ENCODE data around the gene GCLM. TPM values are rescaled to one million over a fixed set of nuclear protein-coding genes. Genes with fewer than 3 reads are reported as not detected.
A peak's percentile ranks its signal among the peaks of the same experiment; 100 is the strongest.
"Not testable (repeated sequence)": the region's sequence is repeated elsewhere in the genome, so short reads cannot be mapped to it uniquely, and the experiment has no call there.

Gene GCLM
- total RNA-seq, 1 donor from 2014 or later = 7.4 TPM

DNA sequence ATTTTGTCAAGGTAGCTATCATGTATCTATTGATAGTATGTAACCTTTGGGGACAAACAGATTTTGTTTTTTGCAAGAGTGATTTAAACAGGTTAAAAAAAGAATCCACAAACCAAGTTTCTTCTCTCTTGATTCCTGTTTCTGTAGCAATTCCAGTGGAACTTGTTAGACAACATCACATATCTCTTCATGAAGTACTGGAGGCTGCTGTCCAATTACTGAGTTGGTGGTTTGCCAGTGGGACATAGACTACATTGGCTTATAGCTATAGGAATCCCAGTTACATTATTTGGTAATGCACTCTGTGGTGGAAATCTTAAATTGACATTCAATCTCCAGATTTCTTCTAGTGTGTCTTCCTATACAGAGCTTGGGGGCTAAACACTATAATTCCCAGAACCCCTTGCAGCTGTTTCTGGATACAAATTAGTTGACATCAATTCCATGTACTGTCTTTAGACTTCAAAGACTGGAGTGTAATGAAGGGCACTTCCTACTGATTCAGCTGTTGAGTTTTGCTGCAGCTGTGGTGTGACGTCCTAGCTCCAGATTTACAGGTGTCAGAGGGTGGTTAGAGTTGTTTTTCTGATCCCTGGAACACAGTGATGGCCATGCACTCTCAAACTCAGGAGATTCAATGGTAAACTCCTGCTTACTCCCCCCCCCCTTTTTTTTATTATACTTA is 29.4 kb upstream of the GCLM start:
- TF ChIP-seq, protein P1, sequence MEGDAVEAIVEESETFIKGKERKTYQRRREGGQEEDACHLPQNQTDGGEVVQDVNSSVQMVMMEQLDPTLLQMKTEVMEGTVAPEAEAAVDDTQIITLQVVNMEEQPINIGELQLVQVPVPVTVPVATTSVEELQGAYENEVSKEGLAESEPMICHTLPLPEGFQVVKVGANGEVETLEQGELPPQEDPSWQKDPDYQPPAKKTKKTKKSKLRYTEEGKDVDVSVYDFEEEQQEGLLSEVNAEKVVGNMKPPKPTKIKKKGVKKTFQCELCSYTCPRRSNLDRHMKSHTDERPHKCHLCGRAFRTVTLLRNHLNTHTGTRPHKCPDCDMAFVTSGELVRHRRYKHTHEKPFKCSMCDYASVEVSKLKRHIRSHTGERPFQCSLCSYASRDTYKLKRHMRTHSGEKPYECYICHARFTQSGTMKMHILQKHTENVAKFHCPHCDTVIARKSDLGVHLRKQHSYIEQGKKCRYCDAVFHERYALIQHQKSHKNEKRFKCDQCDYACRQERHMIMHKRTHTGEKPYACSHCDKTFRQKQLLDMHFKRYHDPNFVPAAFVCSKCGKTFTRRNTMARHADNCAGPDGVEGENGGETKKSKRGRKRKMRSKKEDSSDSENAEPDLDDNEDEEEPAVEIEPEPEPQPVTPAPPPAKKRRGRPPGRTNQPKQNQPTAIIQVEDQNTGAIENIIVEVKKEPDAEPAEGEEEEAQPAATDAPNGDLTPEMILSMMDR (IDR thresholded peaks at IDR 0.05; ENCODE audit: insufficient read depth, low read length, severe bottlenecking) = no peak
- H3K4me3 ChIP-seq (ENCODE audit: low read depth, low read length) = no peak overlapping the region
- no peaks in the 10 kb centered on the region for H3K27me3 ChIP-seq (ENCODE audit: control insufficient read depth, insufficient read depth, low read length)
- H3K36me3 ChIP-seq (ENCODE audit: control insufficient read depth, insufficient read depth, low read length) = no peaks in the 10 kb centered on the region
- FAIRE-seq = no peak
- peak; percentile 45 for DNase-seq (ENCODE audit: low read depth)

DNA sequence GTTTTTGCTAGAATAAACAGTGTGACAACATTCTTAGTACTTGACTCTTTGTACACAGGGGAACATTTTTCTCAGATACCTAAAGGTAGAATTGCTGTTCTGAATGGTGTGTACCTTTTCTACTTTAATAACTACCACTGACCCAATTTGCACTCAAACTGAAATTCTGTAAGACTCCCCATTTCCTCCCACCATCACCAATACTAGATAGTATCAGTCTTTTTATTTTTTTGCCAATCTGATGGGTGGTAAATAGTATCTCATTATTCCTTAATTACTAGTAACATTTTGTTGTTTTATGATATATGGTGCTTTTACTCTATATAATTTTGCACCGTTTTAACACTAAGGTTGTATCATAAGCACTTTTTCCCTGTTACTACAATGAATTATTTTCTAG is 28.8 kb upstream of the GCLM start:
- FAIRE-seq = no peak
- Histone ChIP-seq H3K27me3 (ENCODE audit: control insufficient read depth, insufficient read depth, low read length) (no peaks in the 10 kb centered on the region), H3K4me3 (ENCODE audit: low read depth, low read length) (no peak overlapping the region), H3K36me3 (ENCODE audit: control insufficient read depth, insufficient read depth, low read length) (no peaks in the 10 kb centered on the region)
- TF ChIP-seq, protein P1 (IDR thresholded peaks at IDR 0.05; ENCODE audit: insufficient read depth, low read length, severe bottlenecking) = no peak
- DNase-seq (ENCODE audit: low read depth) = no peak

DNA sequence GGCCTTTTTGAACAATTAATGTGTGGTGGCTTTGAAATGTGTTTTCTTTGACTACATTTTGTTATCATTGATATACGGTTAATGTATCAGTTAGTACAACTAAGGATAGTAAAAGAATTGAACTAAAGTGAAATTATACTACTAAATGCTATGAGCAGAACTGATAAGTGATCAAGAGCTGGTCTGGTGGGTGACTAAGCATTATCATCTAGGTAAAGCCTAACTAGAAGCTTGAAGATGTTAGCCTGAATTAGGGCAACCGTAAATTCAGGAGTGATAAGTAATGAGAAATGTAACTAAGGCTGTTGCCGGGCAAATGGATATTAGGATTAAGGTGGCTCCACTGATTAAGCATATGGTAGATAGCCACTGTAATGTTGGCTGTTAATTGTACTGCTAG is 16.0 kb upstream of the GCLM start:
- TF ChIP-seq, protein P1 (IDR thresholded peaks at IDR 0.05; ENCODE audit: insufficient read depth, low read length, severe bottlenecking) = no peak
- FAIRE-seq (no peak), DNase-seq (ENCODE audit: low read depth) (no peak)
- Histone ChIP-seq H3K27me3 (ENCODE audit: control insufficient read depth, insufficient read depth, low read length) (no peaks in the 10 kb centered on the region), H3K4me3 (ENCODE audit: low read depth, low read length) (no peak overlapping the region), H3K36me3 (ENCODE audit: control insufficient read depth, insufficient read depth, low read length) (no peaks in the 10 kb centered on the region)

DNA sequence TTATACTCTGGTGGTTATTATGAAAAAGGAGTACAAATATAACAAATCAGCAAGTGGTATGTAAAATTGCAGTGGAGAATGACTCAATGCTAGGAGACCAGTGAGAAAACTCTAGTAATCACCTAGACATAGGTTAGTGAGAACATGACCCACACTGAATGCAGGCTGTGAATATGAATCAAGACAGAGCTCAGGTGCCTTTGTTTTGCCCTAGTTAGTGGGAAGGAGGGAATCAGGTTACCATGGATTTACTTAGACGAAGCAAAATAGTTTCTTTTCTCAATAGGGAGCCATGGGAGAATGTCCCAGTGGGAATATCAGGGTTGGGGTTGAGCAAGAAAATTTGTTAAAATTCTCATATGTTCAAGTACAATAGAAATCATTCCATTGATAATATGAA is 10.6 kb upstream of the GCLM start:
- Histone ChIP-seq H3K4me3 (ENCODE audit: low read depth, low read length) (no peak overlapping the region), H3K27me3 (ENCODE audit: control insufficient read depth, insufficient read depth, low read length) (no peaks in the 10 kb centered on the region), H3K36me3 (ENCODE audit: control insufficient read depth, insufficient read depth, low read length) (no peaks in the 10 kb centered on the region)
- FAIRE-seq (no peak), DNase-seq (ENCODE audit: low read depth) (no peak)
- TF ChIP-seq, protein P1 (IDR thresholded peaks at IDR 0.05; ENCODE audit: insufficient read depth, low read length, severe bottlenecking) = no peak

DNA sequence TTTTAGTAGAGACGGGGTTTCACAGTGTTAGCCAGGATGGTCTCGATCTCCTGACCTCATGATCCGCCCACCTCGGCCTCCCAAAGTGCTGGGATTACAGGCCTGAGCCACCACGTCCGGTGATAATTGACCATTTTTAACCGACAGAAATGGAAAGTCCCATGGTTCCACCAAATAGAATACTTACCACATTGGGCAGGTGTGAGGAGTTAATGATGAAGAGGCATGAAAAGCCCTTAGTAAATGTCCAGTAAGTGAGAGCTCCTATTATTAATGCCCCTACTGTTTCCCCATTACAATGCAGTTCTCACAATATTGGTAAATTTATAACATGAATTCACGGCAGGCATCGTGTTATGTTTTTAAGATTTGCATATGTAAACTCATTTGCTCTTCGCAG is 8.1 kb upstream of the GCLM start:
- TF ChIP-seq, protein P1 (IDR thresholded peaks at IDR 0.05; ENCODE audit: insufficient read depth, low read length, severe bottlenecking) = no peak
- Histone ChIP-seq H3K4me3 (ENCODE audit: low read depth, low read length) (no peak overlapping the region), H3K36me3 (ENCODE audit: control insufficient read depth, insufficient read depth, low read length) (no peaks in the 10 kb centered on the region), H3K27me3 (ENCODE audit: control insufficient read depth, insufficient read depth, low read length) (no peaks in the 10 kb centered on the region)
- FAIRE-seq = no peak
- DNase-seq (ENCODE audit: low read depth) = no peak

GRCh38 chr1:93910880-93911279 is 1.6 kb upstream of the GCLM start:
- DNase-seq (ENCODE audit: low read depth); H3K4me3 ChIP-seq (ENCODE audit: low read depth, low read length); FAIRE-seq; H3K36me3 ChIP-seq (ENCODE audit: control insufficient read depth, insufficient read depth, low read length); H3K27me3 ChIP-seq (ENCODE audit: control insufficient read depth, insufficient read depth, low read length): not testable (repeated sequence)

All from bronchial epithelial cell (primary cell).